GM12891 (cell line): ENCODE results near the gene MTFR2. TPM values are rescaled to one million over a fixed set of nuclear protein-coding genes. Genes with fewer than 3 reads are reported as not detected.

Source experiments
- DNase-seq: peaks from one replicate; pipeline ENCODE4 v3.0.0; 2011; ENCODE audit warnings: low spot score; ENCODE audit not compliant: insufficient read length
- FAIRE-seq: peaks from 2 replicates; lab custom pipeline; 2011; peaks lifted over from hg19 to GRCh38; lab: Jason Lieb, UNC
- PAX5 ChIP-seq: IDR thresholded peaks from 2 replicates; pipeline ENCODE4 v1.6.1; 2011; ENCODE audit warnings: low read length, moderate library complexity, mild to moderate bottlenecking; ENCODE audit not compliant: insufficient read depth, severe bottlenecking
- POLR2A ChIP-seq: IDR thresholded peaks from 2 replicates; pipeline ENCODE4 v1.6.1; 2011; ENCODE audit warnings: low read depth, low read length, control low read depth
- POLR2AphosphoS5 ChIP-seq: IDR thresholded peaks from 2 replicates; pipeline ENCODE4 v1.6.1; 2011; ENCODE audit warnings: low read depth, low read length, control low read depth
- POU2F2 ChIP-seq: IDR thresholded peaks from 2 replicates; pipeline ENCODE4 v1.6.1; 2011; ENCODE audit warnings: low read depth, mild to moderate bottlenecking, control low read depth, low read length, moderate library complexity
- SPI1 ChIP-seq: IDR thresholded peaks from 2 replicates; pipeline ENCODE4 v1.6.1; 2011; ENCODE audit warnings: low read depth, low read length, control low read depth
- TAF1 ChIP-seq: IDR thresholded peaks from 2 replicates; pipeline ENCODE4 v1.6.1; 2011; ENCODE audit warnings: low read depth, low read length, control low read depth
- polyA plus RNA-seq: library from polyadenylated mRNA; unstranded; fragments of >200 nt; gene quantifications from one replicate; pipeline ENCODE4 v1.2.1, GENCODE V29; 2012; ENCODE audit warnings: low read depth, missing spikeins, inconsistent platforms; ENCODE audit not compliant: missing spikeins

The MTFR2 gene
- polyA plus RNA-seq, result 13.1 TPM

GRCh38 chr6:136249811-136250685 is at the start of gene MTFR2:
TSS of gene MTFR2 (minus strand) at chr6:136250311. CDS start at chr6:136249099, 1,212 bp downstream.
- peak; percentile 99 for FAIRE-seq
- DNase-seq, result peak; percentile 68
- TF ChIP-seq PAX5, result peak; percentile 18
- TF ChIP-seq POLR2A, result peak; percentile 91
- TF ChIP-seq SPI1, result peak; percentile 52; the same call in 1 of the 2 replicates
- TF ChIP-seq POU2F2, result peak; percentile 88
- peak; percentile 29 for TF ChIP-seq TAF1
- peak; percentile 95 for TF ChIP-seq POLR2AphosphoS5

GRCh38 chr6:136294621-136295020 is 44.5 kb upstream of the MTFR2 start:
- no peak for FAIRE-seq
- TF ChIP-seq TAF1 (no peak), PAX5 (no peak), SPI1 (no peak), POLR2AphosphoS5 (no peak), POU2F2 (no peak), POLR2A (no peak)
- DNase-seq, result no peak

- DNase-seq (peak; percentile 30), FAIRE-seq (peak; percentile 50)
- TF ChIP-seq POLR2AphosphoS5 (no peak), SPI1 (no peak), POU2F2 (no peak), TAF1 (0 out of 2 replicates have a peak, but pooled peaks have one; percentile 53), PAX5 (no peak), POLR2A (no peak)
Observed at GRCh38 chr6:136290410-136291010, 40.4 kb upstream of the MTFR2 start.

GRCh38 chr6:136289579-136290409 is 39.7 kb upstream of the MTFR2 start, which contains the start of gene BCLAF1:
TSS of gene BCLAF1 (minus strand) at chr6:136289846. CDS start at chr6:136279866, 9,980 bp downstream.
- DNase-seq, result peak; percentile 80
- FAIRE-seq, result peak; percentile 99
- TF ChIP-seq POLR2A (peak; percentile 99), POLR2AphosphoS5 (peak; percentile 98), POU2F2 (peak; percentile 61; the same call in 1 of the 2 replicates), PAX5 (no peak), TAF1 (peak; percentile 96), SPI1 (no peak; the same call in 1 of the 2 replicates)

- TF ChIP-seq PAX5 (no peak), POLR2AphosphoS5 (no peak), POLR2A (no peak; the same call in 1 of the 2 replicates), POU2F2 (no peak), TAF1 (no peak), SPI1 (no peak)
- FAIRE-seq (no peak), DNase-seq (peak; percentile 49)
Observed at GRCh38 chr6:136289327-136289578, 39.1 kb upstream of the MTFR2 start.

GRCh38 chr6:136288566-136289326 is 38.6 kb upstream of the MTFR2 start:
- no peak for TF ChIP-seq POLR2AphosphoS5
- TF ChIP-seq TAF1, result no peak
- no peak for TF ChIP-seq POLR2A
- no peak for TF ChIP-seq SPI1
- TF ChIP-seq POU2F2, result no peak
- TF ChIP-seq PAX5, result no peak
- FAIRE-seq (no peak), DNase-seq (peak; percentile 33)

GRCh38 chr6:136284909-136285308 is 34.8 kb upstream of the MTFR2 start:
- TF ChIP-seq POU2F2 (no peak), SPI1 (no peak), PAX5 (no peak), POLR2A (no peak), POLR2AphosphoS5 (no peak), TAF1 (no peak)
- FAIRE-seq (no peak), DNase-seq (no peak)

- FAIRE-seq (no peak), DNase-seq (no peak)
- TF ChIP-seq SPI1 (no peak), POU2F2 (no peak), TAF1 (no peak), POLR2A (no peak)
Observed at GRCh38 chr6:136282906-136283305, 32.8 kb upstream of the MTFR2 start.
